ENCODE results near the gene AMDHD1. TPM values are rescaled to one million over a fixed set of nuclear protein-coding genes. Genes with fewer than 3 reads are reported as not detected.

Gene AMDHD1
- total RNA-seq, 1 donor from 2014 or later = not detected

- no peak overlapping the region for H3K27ac Mint-ChIP-seq (ENCODE audit: unreplicated experiment)
- DNase-seq = no peak
- peaks cover 1% of the 10 kb centered on the region for H3K9me3 Mint-ChIP-seq (ENCODE audit: unreplicated experiment)
- H3K27me3 Mint-ChIP-seq (ENCODE audit: unreplicated experiment) = no peaks in the 10 kb centered on the region
- no peak for TF ChIP-seq CTCF (IDR thresholded peaks at IDR 0.05; ENCODE audit: partially characterized antibody, unreplicated experiment)
- H3K36me3 Mint-ChIP-seq (ENCODE audit: unreplicated experiment) = no peaks in the 10 kb centered on the region
- H3K4me1 Mint-ChIP-seq (ENCODE audit: low read depth, unreplicated experiment) = peaks cover 4% of the 10 kb centered on the region
- no peak overlapping the region for H3K4me3 Mint-ChIP-seq (ENCODE audit: unreplicated experiment)
Measured at GRCh38 chr12:95970905-95971304, 27.8 kb downstream of the AMDHD1 start.

- no peak for TF ChIP-seq CTCF (IDR thresholded peaks at IDR 0.05; ENCODE audit: partially characterized antibody, unreplicated experiment)
- no peak overlapping the region for H3K4me3 Mint-ChIP-seq (ENCODE audit: unreplicated experiment)
- DNase-seq = no peak
- H3K9me3 Mint-ChIP-seq (ENCODE audit: unreplicated experiment) = no peaks in the 10 kb centered on the region
- no peaks in the 10 kb centered on the region for H3K36me3 Mint-ChIP-seq (ENCODE audit: unreplicated experiment)
- H3K27me3 Mint-ChIP-seq (ENCODE audit: unreplicated experiment) = no peaks in the 10 kb centered on the region
- H3K27ac Mint-ChIP-seq (ENCODE audit: unreplicated experiment) = no peak overlapping the region
- H3K4me1 Mint-ChIP-seq (ENCODE audit: low read depth, unreplicated experiment) = no peaks in the 10 kb centered on the region
Measured at GRCh38 chr12:95972832-95973456, 29.8 kb downstream of the AMDHD1 start.

GRCh38 chr12:95974358-95974757, 31.2 kb downstream of the AMDHD1 start:
- Mint-ChIP-seq H3K27ac (ENCODE audit: unreplicated experiment) (no peak overlapping the region), H3K27me3 (ENCODE audit: unreplicated experiment) (no peaks in the 10 kb centered on the region)
- DNase-seq = no peak

GRCh38 chr12:95975491-95975890, 32.4 kb downstream of the AMDHD1 start:
- Mint-ChIP-seq H3K4me1 (ENCODE audit: low read depth, unreplicated experiment) (no peaks in the 10 kb centered on the region), H3K4me3 (ENCODE audit: unreplicated experiment) (no peak overlapping the region), H3K9me3 (ENCODE audit: unreplicated experiment) (no peaks in the 10 kb centered on the region), H3K27ac (ENCODE audit: unreplicated experiment) (no peak overlapping the region), H3K36me3 (ENCODE audit: unreplicated experiment) (no peaks in the 10 kb centered on the region), H3K27me3 (ENCODE audit: unreplicated experiment) (no peaks in the 10 kb centered on the region)
- TF ChIP-seq CTCF (IDR thresholded peaks at IDR 0.05; ENCODE audit: partially characterized antibody, unreplicated experiment) = no peak
- DNase-seq = no peak

More at GRCh38 chr12:95974358-95974757, 31.2 kb downstream of the AMDHD1 start:
- Mint-ChIP-seq H3K4me3 (ENCODE audit: unreplicated experiment) (no peak overlapping the region), H3K9me3 (ENCODE audit: unreplicated experiment) (no peaks in the 10 kb centered on the region), H3K4me1 (ENCODE audit: low read depth, unreplicated experiment) (no peaks in the 10 kb centered on the region), H3K36me3 (ENCODE audit: unreplicated experiment) (no peaks in the 10 kb centered on the region)
- no peak for TF ChIP-seq CTCF (IDR thresholded peaks at IDR 0.05; ENCODE audit: partially characterized antibody, unreplicated experiment)

- no peaks in the 10 kb centered on the region for H3K27me3 Mint-ChIP-seq (ENCODE audit: unreplicated experiment)
- H3K4me3 Mint-ChIP-seq (ENCODE audit: unreplicated experiment) = no peak overlapping the region
- DNase-seq = no peak
- no peaks in the 10 kb centered on the region for H3K36me3 Mint-ChIP-seq (ENCODE audit: unreplicated experiment)
- H3K4me1 Mint-ChIP-seq (ENCODE audit: low read depth, unreplicated experiment) = no peaks in the 10 kb centered on the region
- H3K9me3 Mint-ChIP-seq (ENCODE audit: unreplicated experiment) = no peaks in the 10 kb centered on the region
- no peak for TF ChIP-seq CTCF (IDR thresholded peaks at IDR 0.05; ENCODE audit: partially characterized antibody, unreplicated experiment)
- H3K27ac Mint-ChIP-seq (ENCODE audit: unreplicated experiment) = no peak overlapping the region
Measured at GRCh38 chr12:95976416-95976832, 33.3 kb downstream of the AMDHD1 start.

Measured in glutamatergic neuron (in vitro differentiated cells).